H1 (cell line): Measurements from ENCODE around the gene MBTPS1. TPM values are rescaled to one million over a fixed set of nuclear protein-coding genes. Genes with fewer than 3 reads are reported as not detected.

ENCODE experiments used
- CTCF ChIA-PET: fragments of 300-600 bp; sonication (Branson Sonifier 250); formaldehyde crosslinking; loops from one replicate; lab custom pipeline; 2021; ENCODE audit not compliant: partially characterized antibody; lab: Charles Lee
- POLR2A ChIA-PET: fragments of 300-600 bp; sonication (Branson Sonifier 250); formaldehyde crosslinking; loops from one replicate; lab custom pipeline; 2021; ENCODE audit warnings: inconsistent platforms; ENCODE audit not compliant: partially characterized antibody; lab: Charles Lee
- DNase-seq, 2 experiments: peaks; one replicate each; pipeline versions ENCODE4 v3.0.0 to v3.0.0-alpha.2; 2010 to 2022; ENCODE audit warnings: low spot score in 2 of 2, low read depth in 1 of 2, mixed read lengths in 1 of 2
- FAIRE-seq: peaks from 2 replicates; lab custom pipeline; 2011; peaks lifted over from hg19 to GRCh38; lab: Jason Lieb, UNC
- H2AFZ ChIP-seq: 2 replicates; pipeline ENCODE4 v1.8.1; 2012; ENCODE audit warnings: low read length, inconsistent platforms
- H2AK5ac ChIP-seq: 2 replicates; pipeline ENCODE4 v1.6.1; 2013; ENCODE audit warnings: low read depth, low read length
- H2BK120ac ChIP-seq: replicated peaks from 2 replicates; pipeline ENCODE3; 2013; ENCODE audit warnings: low read depth, low read length, inconsistent platforms
- H2BK12ac ChIP-seq: 2 replicates; pipeline ENCODE4 v1.6.1; 2013; ENCODE audit warnings: low read depth, low read length
- H2BK15ac ChIP-seq: 2 replicates; pipeline ENCODE4 v1.6.1; 2013; ENCODE audit warnings: low read length
- H2BK20ac ChIP-seq: 2 replicates; pipeline ENCODE4 v1.6.1; 2013; ENCODE audit warnings: low read length
- H2BK5ac ChIP-seq: 2 replicates; pipeline ENCODE4 v1.6.1; 2013; ENCODE audit warnings: low read depth, low read length
- H3K14ac ChIP-seq: 2 replicates; pipeline ENCODE4 v1.6.1; 2013; ENCODE audit warnings: inconsistent platforms; ENCODE audit not compliant: insufficient read length
- H3K18ac ChIP-seq: 2 replicates; pipeline ENCODE4 v1.6.1; 2013; ENCODE audit warnings: low read length; ENCODE audit errors: extremely low read depth
- H3K23ac ChIP-seq: 2 replicates; pipeline ENCODE4 v1.6.1; 2013; ENCODE audit warnings: inconsistent platforms; ENCODE audit not compliant: insufficient read length
- H3K23me2 ChIP-seq: 2 replicates; pipeline ENCODE4 v1.6.1; 2013; ENCODE audit warnings: low read depth, low read length
- H3K27ac ChIP-seq: 2 replicates; pipeline ENCODE4 v1.6.1; 2011; ENCODE audit warnings: low read depth, low read length, inconsistent platforms
- H3K27me3 ChIP-seq, 4 experiments: replicated peaks in 1 of 4; 1 replicate in 1 of 4; 2 replicates in 3 of 4; pipeline versions ENCODE4 v1.6.1 to v1.8.1; 2011 to 2013; ENCODE audit warnings: low read length in 3 of 4, mild to moderate bottlenecking in 3 of 4, inconsistent platforms in 2 of 4, mixed read lengths in 2 of 4, moderate library complexity in 1 of 4; ENCODE audit not compliant: control insufficient read depth in 3 of 4, insufficient read depth in 3 of 4; ENCODE audit errors: extremely low read depth in 1 of 4
- H3K36me3 ChIP-seq, 4 experiments: 2 replicates each; pipeline versions ENCODE4 v1.6.1 to v1.8.1; 2011 to 2013; ENCODE audit warnings: mild to moderate bottlenecking in 4 of 4, low read length in 3 of 4, moderate library complexity in 2 of 4, control low read depth in 1 of 4, inconsistent platforms in 1 of 4; ENCODE audit not compliant: insufficient read depth in 4 of 4, control insufficient read depth in 2 of 4
- H3K4ac ChIP-seq: replicated peaks from 2 replicates; pipeline ENCODE3; 2013; ENCODE audit warnings: low read length, low read depth, mixed read lengths, inconsistent platforms; ENCODE audit not compliant: insufficient read length
- H3K4me1 ChIP-seq, 4 experiments: replicated peaks in 1 of 4; 1 replicate in 1 of 4; 2 replicates in 3 of 4; pipeline versions ENCODE4 v1.6.1 to v1.8.1; 2011 to 2013; ENCODE audit warnings: low read length in 3 of 4, inconsistent platforms in 2 of 4, mixed read lengths in 1 of 4; ENCODE audit not compliant: insufficient read depth in 4 of 4, control insufficient read depth in 3 of 4
- H3K4me2 ChIP-seq, 2 experiments: 2 replicates each; pipeline versions ENCODE4 v1.6.1 to v1.8.1; 2011 to 2013; ENCODE audit warnings: low read depth in 2 of 2, low read length in 2 of 2, control low read depth in 1 of 2, inconsistent platforms in 1 of 2, mild to moderate bottlenecking in 1 of 2; ENCODE audit not compliant: insufficient read depth in 1 of 2
- H3K4me3 ChIP-seq, 4 experiments: fragments of 200-600, 300-600 bp in 1 of 4; sonication (generic), shearing (Covaris generic), sonication (Bioruptor Twin) in 1 of 4; 2 replicates each; pipeline versions ENCODE4 v1.5.1 to v1.8.1; 2011 to 2016; ENCODE audit warnings: low read length in 4 of 4, low read depth in 3 of 4, control low read depth in 2 of 4, inconsistent platforms in 2 of 4, mild to moderate bottlenecking in 2 of 4, mixed read lengths in 1 of 4, moderate library complexity in 1 of 4; ENCODE audit not compliant: insufficient read depth in 2 of 4; ENCODE audit errors: extremely low read depth in 1 of 4
- H3K56ac ChIP-seq: replicated peaks from 2 replicates; pipeline ENCODE3; 2013; ENCODE audit warnings: low read depth, mild to moderate bottlenecking, mixed read lengths, low read length, inconsistent platforms; ENCODE audit not compliant: insufficient read length
- H3K79me1 ChIP-seq: 2 replicates; pipeline ENCODE4 v1.6.1; 2013; ENCODE audit warnings: low read depth, low read length, control low read depth
- H3K79me2 ChIP-seq, 2 experiments: 2 replicates each; pipeline versions ENCODE4 v1.6.1 to v1.8.1; 2012 to 2013; ENCODE audit warnings: low read length in 2 of 2, mild to moderate bottlenecking in 2 of 2, inconsistent platforms in 1 of 2; ENCODE audit not compliant: insufficient read depth in 2 of 2, control insufficient read depth in 1 of 2
- H3K9ac ChIP-seq, 4 experiments: replicated peaks in 1 of 4; 1 replicate in 1 of 4; 2 replicates in 3 of 4; pipeline versions ENCODE4 v1.6.1 to v1.8.1; 2011 to 2013; ENCODE audit warnings: low read depth in 3 of 4, low read length in 3 of 4, control low read depth in 2 of 4, mild to moderate bottlenecking in 2 of 4, moderate library complexity in 2 of 4, inconsistent platforms in 1 of 4; ENCODE audit errors: extremely low read depth in 1 of 4
- H3K9me3 ChIP-seq, 2 experiments: 2 replicates each; pipeline versions ENCODE4 v1.6.1 to v1.8.1; 2012 to 2013; ENCODE audit warnings: mild to moderate bottlenecking in 2 of 2, moderate library complexity in 2 of 2, control low read depth in 1 of 2, inconsistent platforms in 1 of 2, low read depth in 1 of 2, low read length in 1 of 2, mixed read lengths in 1 of 2; ENCODE audit not compliant: insufficient read depth in 2 of 2
- H4K20me1 ChIP-seq, 2 experiments: replicated peaks in 1 of 2; 2 replicates each; pipeline versions ENCODE3 to v1.8.1; 2011 to 2013; ENCODE audit warnings: inconsistent platforms in 2 of 2, low read length in 2 of 2, mild to moderate bottlenecking in 1 of 2; ENCODE audit not compliant: insufficient read depth in 2 of 2, control insufficient read depth in 1 of 2
- H4K5ac ChIP-seq: 2 replicates; pipeline ENCODE4 v1.6.1; 2013; ENCODE audit warnings: low read length, low read depth, mixed read lengths, inconsistent platforms; ENCODE audit not compliant: insufficient read length
- H4K8ac ChIP-seq: 2 replicates; pipeline ENCODE4 v1.8.0; 2013; ENCODE audit warnings: mild to moderate bottlenecking, moderate library complexity, low read length, inconsistent platforms; ENCODE audit not compliant: insufficient read depth; ENCODE audit errors: extremely low read depth
- H4K91ac ChIP-seq: replicated peaks from 2 replicates; pipeline ENCODE3; 2013; ENCODE audit warnings: low read length, mixed read lengths, inconsistent platforms; ENCODE audit not compliant: insufficient read length
- BRCA1 ChIP-seq: IDR thresholded peaks from 2 replicates; pipeline ENCODE4 v1.6.1; 2012; ENCODE audit warnings: low read depth, low read length, improper control_type of control experiment
- CHD1 ChIP-seq: IDR thresholded peaks from 2 replicates; pipeline ENCODE4 v1.6.1; 2012; ENCODE audit warnings: low read depth, low read length, improper control_type of control experiment
- CTCF ChIP-seq, 3 experiments: IDR thresholded peaks; 1 replicate in 2 of 3; 2 replicates in 1 of 3; pipeline versions ENCODE4 v1.5.1 to v1.6.1; 2011; ENCODE audit warnings: low read length in 3 of 3, mild to moderate bottlenecking in 3 of 3, inconsistent platforms in 2 of 3, low read depth in 1 of 3, moderate library complexity in 1 of 3; ENCODE audit not compliant: insufficient read depth in 1 of 3; ENCODE audit errors: control extremely low read depth in 1 of 3
- EGR1 ChIP-seq: IDR thresholded peaks from 2 replicates; pipeline ENCODE4 v1.6.1; 2011; ENCODE audit warnings: low read depth, low read length, borderline replicate concordance
- EZH2 ChIP-seq: fragments of 200-600 bp; sonication (generic); IDR thresholded peaks from 2 replicates; pipeline ENCODE4 v1.7.1; 2012; ENCODE audit warnings: low read depth, mild to moderate bottlenecking, moderate library complexity, low read length, inconsistent platforms; ENCODE audit not compliant: severe bottlenecking
- HDAC2 ChIP-seq, 2 experiments: fragments of 300-600 bp in 1 of 2; sonication (generic) in 1 of 2; IDR thresholded peaks; 2 replicates each; pipeline ENCODE4 v1.6.1; 2011 to 2012; ENCODE audit warnings: low read depth in 2 of 2, low read length in 2 of 2, mild to moderate bottlenecking in 2 of 2, moderate library complexity in 2 of 2, borderline replicate concordance in 1 of 2, inconsistent platforms in 1 of 2
- MAX ChIP-seq: IDR thresholded peaks from 2 replicates; pipeline ENCODE4 v1.6.1; 2012; ENCODE audit warnings: inconsistent platforms
- RXRA ChIP-seq: IDR thresholded peaks from 2 replicates; pipeline ENCODE4 v1.6.1; 2011; ENCODE audit warnings: low read depth, mild to moderate bottlenecking, low read length, moderate library complexity; ENCODE audit not compliant: insufficient read depth
- SIRT6 ChIP-seq: IDR thresholded peaks from one replicate; pipeline ENCODE4 v1.7.1; 2012; ENCODE audit warnings: low read length, inconsistent platforms
- USF2 ChIP-seq: IDR thresholded peaks from 2 replicates; pipeline ENCODE4 v1.6.1; 2011; ENCODE audit warnings: low read length, improper control_type of control experiment
- WGBS, 2 experiments: shearing (Covaris generic) in 1 of 2; methylation state at CpG; one replicate each; pipeline versions ENCODE4 v1.1.6 to v1.1.7; 2013 to 2015; ENCODE audit warnings: low lambda C conversion rate in 2 of 2, mixed read lengths in 2 of 2, inconsistent platforms in 1 of 2, low coverage in 1 of 2, missing lambda C conversion rate in 1 of 2; ENCODE audit not compliant: insufficient replicate concordance in 2 of 2, insufficient coverage in 1 of 2, insufficient read length in 1 of 2; ENCODE audit errors: extremely low coverage in 1 of 2, missing lambda C conversion rate in 1 of 2; 5-methylcytosine and 5-hydroxymethylcytosine counted together
- polyA plus RNA-seq, 7 experiments: library from polyadenylated mRNA; depleted of rRNA in 3 of 7; stranded (reverse) in 5 of 7; unstranded in 2 of 7; fragments of >200 nt in 5 of 7; fragments of 200-250 nt in 2 of 7; gene quantifications; 1 replicate in 5 of 7; 2 replicates in 1 of 7; 4 replicates in 1 of 7; pipeline versions ENCODE4 v1.2.1 to v1.2.3, GENCODE V29; 2011 to 2013; ENCODE audit warnings: missing spikeins in 2 of 7, mixed read lengths in 2 of 7
- total RNA-seq: library from RNA; stranded (reverse); fragmentation: NEBNext Ultra II Directional; extraction: Animal tissue kit (Norgen Biotek cat#: 25700); gene quantifications from 2 replicates; pipeline ENCODE4 v1.2.1, GENCODE V29; 2021

MBTPS1 gene
- total and polyA plus RNA-seq, 2 of the 8 experiments (the other 6 are each of a cell fraction or from before 2014, with no cell fraction given), result 30.6 to 53.3 TPM

GRCh38 chr16:84059111-84059510 is 57.6 kb downstream of the MBTPS1 start:
- H4K5ac ChIP-seq, result no peak overlapping the region
- no peak overlapping the region for H2AK5ac ChIP-seq
- no peaks in the 10 kb centered on the region for H3K9me3 ChIP-seq
- WGBS, 2 experiments, result 89% methylated on average over 11 of the region's 11 CpGs; no CpG with 5 or more reads in 1 of the 2 experiments
- H3K4me1 ChIP-seq, result no peaks in the 10 kb centered on the region
- H3K4me3 ChIP-seq, result no peak overlapping the region
- H3K4me2 ChIP-seq, result no peak overlapping the region
- H2BK20ac ChIP-seq, result no peak overlapping the region
- H3K23me2 ChIP-seq, result no peaks in the 10 kb centered on the region; the same call in 1 of the 2 replicates
- no peak overlapping the region for H2BK12ac ChIP-seq
- H4K20me1 ChIP-seq, result peaks cover 1 to 8% of the 10 kb centered on the region in 2 experiments
- no peak overlapping the region for H3K18ac ChIP-seq
- POLR2A ChIA-PET, result no interaction called here
- H3K36me3 ChIP-seq, result peaks cover 8 to 37% (median 19%) of the 10 kb centered on the region in 4 experiments
- H3K9ac ChIP-seq, result no peak overlapping the region
- H3K27me3 ChIP-seq, result no peaks in the 10 kb centered on the region
- FAIRE-seq, result no peak
- H4K91ac ChIP-seq, result no peak overlapping the region
- H2BK5ac ChIP-seq, result no peak overlapping the region
- H2BK120ac ChIP-seq, result no peak overlapping the region
- CTCF ChIA-PET, result interaction anchor here (0.7 to 21.4 kb wide), 10 partner anchors 9 to 559 kb away, joined by 3 to 366 read pairs (median 8); partner anchors contain the start of genes OSGIN1 and SLC38A8
- no peak overlapping the region for H3K23ac ChIP-seq
- H3K56ac ChIP-seq, result no peak overlapping the region
- no peak overlapping the region for H2BK15ac ChIP-seq
- no peak overlapping the region for H4K8ac ChIP-seq
- no peak overlapping the region for H3K14ac ChIP-seq
- no peak overlapping the region for H3K4ac ChIP-seq
- no peak for DNase-seq
- H3K79me1 ChIP-seq, result no peaks in the 10 kb centered on the region
- H2AFZ ChIP-seq, result no peak overlapping the region
- no peak overlapping the region for H3K27ac ChIP-seq
- H3K79me2 ChIP-seq, result no peaks in the 10 kb centered on the region
- TF ChIP-seq EZH2 (no peak), USF2 (no peak), CTCF (IDR thresholded peaks at IDR 0.05; ENCODE audit: control extremely low read depth in 1 of 3, insufficient read depth in 1 of 3, low read depth in 1 of 3, low read length in 3 of 3) (no peak), CHD1 (no peak), RXRA (no peak), SIRT6 (no peak), EGR1 (no peak), MAX (no peak), BRCA1 (no peak), HDAC2 (IDR thresholded peaks at IDR 0.05; ENCODE audit: borderline replicate concordance in 1 of 2, low read depth in 2 of 2, low read length in 2 of 2) (no peak)
